HepG2 (cell line): Measurements from ENCODE around the gene EEF1AKMT1. TPM values are rescaled to one million over a fixed set of nuclear protein-coding genes. Genes with fewer than 3 reads are reported as not detected.
A peak's percentile ranks its signal among the peaks of the same experiment; 100 is the strongest.

ENCODE experiments used
- ATAC-seq: fragments of 200-7000 bp; cut with Tn5 transposase; 3 replicates; pipeline ENCODE4 v1.9.1; 2020; ENCODE audit warnings: mild to moderate bottlenecking, moderate library complexity
- BruUV-seq: library from RNA; stranded (reverse); fragments of 400-500 nt; replicated peaks from 2 replicates; lab custom pipeline; 2021; lab: Mats Ljungman, UMichigan
- CTCF ChIA-PET: fragments of 300-600 bp; formaldehyde crosslinking; extraction: SDS; loops from one replicate; lab custom pipeline; 2021; ENCODE audit warnings: low total read pairs, inconsistent platforms, low intra/inter-chr PET ratio; lab: Yijun Ruan, JAX
- POLR2A ChIA-PET: fragments of 350-600 bp; sonication (Branson Sonifier 250); formaldehyde crosslinking; loops from one replicate; lab custom pipeline; 2020; ENCODE audit warnings: antibody characterized with exemption, inconsistent platforms; lab: Yijun Ruan, JAX
- DNase-seq: peaks from one replicate; pipeline ENCODE4 v3.0.0-alpha.2; 2015; ENCODE audit warnings: low spot score
- FAIRE-seq: peaks from 3 replicates; lab custom pipeline; 2011; peaks lifted over from hg19 to GRCh38; lab: Jason Lieb, UNC
- H2AFZ ChIP-seq: one replicate; pipeline ENCODE4 v1.6.1; 2011; ENCODE audit warnings: low read length, inconsistent platforms
- H3K27ac ChIP-seq: fragments of 300-600 bp; 3 replicates; pipeline ENCODE4 v1.8.0; 2011; ENCODE audit warnings: mixed run types, mild to moderate bottlenecking, mixed read lengths, low read length, inconsistent platforms; ENCODE audit not compliant: insufficient read depth; ENCODE audit errors: extremely low read length
- H3K27me3 ChIP-seq, 2 experiments: fragments of 200-600 bp in 1 of 2; 2 replicates in 1 of 2; 3 replicates in 1 of 2; pipeline versions ENCODE4 v1.6.0 to v1.8.0; 2011; ENCODE audit warnings: low read length in 2 of 2, mild to moderate bottlenecking in 2 of 2, moderate library complexity in 2 of 2, inconsistent platforms in 1 of 2; ENCODE audit not compliant: insufficient read depth in 2 of 2, control insufficient read depth in 1 of 2
- H3K36me3 ChIP-seq, 2 experiments: fragments of 200-600 bp in 1 of 2; replicated peaks in 1 of 2; 2 replicates in 1 of 2; 3 replicates in 1 of 2; pipeline versions ENCODE4 v1.5.1 to v1.8.0; 2011; ENCODE audit warnings: low read length in 2 of 2, inconsistent platforms in 1 of 2; ENCODE audit not compliant: insufficient read depth in 2 of 2, control insufficient read depth in 1 of 2
- H3K4me1 ChIP-seq: 2 replicates; pipeline ENCODE4 v1.5.1; 2012; ENCODE audit warnings: low read length, inconsistent platforms; ENCODE audit not compliant: insufficient read depth
- H3K4me2 ChIP-seq: 2 replicates; pipeline ENCODE4 v1.6.0; 2011; ENCODE audit warnings: low read depth, low read length, inconsistent platforms
- H3K4me3 ChIP-seq, 3 experiments: fragments of 200-600 bp in 1 of 3; sonication (generic), shearing (Covaris generic) in 1 of 3; replicated peaks in 1 of 3; 2 replicates each; pipeline ENCODE4 v1.5.1; 2011 to 2016; ENCODE audit warnings: low read length in 3 of 3, inconsistent platforms in 2 of 3, low read depth in 2 of 3, mild to moderate bottlenecking in 2 of 3, control low read depth in 1 of 3, mixed read lengths in 1 of 3; ENCODE audit not compliant: insufficient read depth in 1 of 3
- H3K79me2 ChIP-seq: one replicate; pipeline ENCODE4 v1.6.1; 2011; ENCODE audit warnings: low read length, inconsistent platforms; ENCODE audit not compliant: insufficient read depth
- H3K9ac ChIP-seq: 2 replicates; pipeline ENCODE4 v1.6.0; 2011; ENCODE audit warnings: mild to moderate bottlenecking, low read depth, low read length, inconsistent platforms; ENCODE audit not compliant: insufficient read depth
- H3K9me3 ChIP-seq: 2 replicates; pipeline ENCODE4 v1.5.1; 2012; ENCODE audit warnings: mild to moderate bottlenecking, low read length
- H4K20me1 ChIP-seq: 2 replicates; pipeline ENCODE4 v1.6.0; 2011; ENCODE audit warnings: inconsistent platforms, mild to moderate bottlenecking, low read length, moderate library complexity; ENCODE audit not compliant: insufficient read depth
- GATA4 ChIP-seq: sonication (generic); IDR thresholded peaks from 2 replicates; pipeline ENCODE4 v1.6.1; 2016; ENCODE audit warnings: antibody characterized with exemption, low read depth, borderline replicate concordance
- HIVEP1 ChIP-seq: sonication (generic); formaldehyde crosslinking; IDR thresholded peaks from 2 replicates; pipeline ENCODE4 v1.4.0; 2020; ENCODE audit warnings: mild to moderate bottlenecking, missing genetic modification reagents
- HNF4A ChIP-seq: sonication (generic); formaldehyde crosslinking; IDR thresholded peaks from 2 replicates; pipeline ENCODE4 v1.4.0; 2020; ENCODE audit warnings: missing genetic modification reagents
- HNRNPL ChIP-seq: fragments of 200-400 bp; formaldehyde crosslinking; IDR thresholded peaks from 2 replicates; pipeline ENCODE4 v1.6.1; 2017; ENCODE audit warnings: mild to moderate bottlenecking, low read depth, low read length
- SALL1 ChIP-seq: sonication (generic); formaldehyde crosslinking; IDR thresholded peaks from 2 replicates; pipeline ENCODE4 v1.8.0; 2022; ENCODE audit warnings: mild to moderate bottlenecking, missing genetic modification reagents
- TBX2 ChIP-seq: sonication (generic); formaldehyde crosslinking; IDR thresholded peaks from 2 replicates; pipeline ENCODE4 v1.5.0; 2020; ENCODE audit warnings: missing genetic modification reagents, mild to moderate bottlenecking, borderline replicate concordance
- ZFP91 ChIP-seq: sonication (generic); formaldehyde crosslinking; IDR thresholded peaks from 2 replicates; pipeline ENCODE4 v1.9.0; 2022; ENCODE audit warnings: missing genetic modification reagents, mild to moderate bottlenecking, borderline replicate concordance
- ZFX ChIP-seq: sonication (generic); formaldehyde crosslinking; IDR thresholded peaks from 2 replicates; pipeline ENCODE4 v1.4.0; 2020; ENCODE audit warnings: mild to moderate bottlenecking, low read depth, missing genetic modification reagents, moderate library complexity
- ZFY ChIP-seq: sonication (generic); formaldehyde crosslinking; IDR thresholded peaks from 2 replicates; pipeline ENCODE4 v1.4.0; 2020; ENCODE audit warnings: missing genetic modification reagents
- ZNF281 ChIP-seq: sonication (generic); formaldehyde crosslinking; IDR thresholded peaks from 2 replicates; pipeline ENCODE4 v1.4.0; 2020; ENCODE audit warnings: missing genetic modification reagents, borderline replicate concordance
- ZNF619 ChIP-seq: sonication (generic); formaldehyde crosslinking; IDR thresholded peaks from 2 replicates; pipeline ENCODE4 v1.4.0; 2020; ENCODE audit warnings: mild to moderate bottlenecking, missing genetic modification reagents
- ZNF737 ChIP-seq: sonication (generic); formaldehyde crosslinking; IDR thresholded peaks from 2 replicates; pipeline ENCODE4 v1.5.0; 2020; ENCODE audit warnings: missing genetic modification reagents, mild to moderate bottlenecking, borderline replicate concordance
- ZNF83 ChIP-seq: sonication (generic); formaldehyde crosslinking; IDR thresholded peaks from 2 replicates; pipeline ENCODE4 v1.4.0; 2020; ENCODE audit warnings: missing genetic modification reagents, mild to moderate bottlenecking, borderline replicate concordance
- WGBS: methylation state at CpG from one replicate; pipeline ENCODE4 v1.1.6; 2017; ENCODE audit warnings: low lambda C conversion rate; 5-methylcytosine and 5-hydroxymethylcytosine counted together
- in situ Hi-C: cut with HindIII; loops from 2 replicates; pipeline ENCODE4 v1.10.0; 2017; ENCODE audit warnings: low pct_unique_long_range_greater_than_20kb; ENCODE audit not compliant: extremely low pct_ligation_motif_present
- intact Hi-C: fragments of 100-400 bp; cut with micrococcal nuclease; formaldehyde crosslinking; loops from one replicate; pipeline ENCODE4 v1.10.0; 2022; ENCODE audit not compliant: unreplicated experiment
- polyA plus RNA-seq, 8 experiments: library from polyadenylated mRNA; depleted of rRNA in 3 of 8; stranded (reverse) in 7 of 8; unstranded in 1 of 8; fragments of >200 nt; fragmentation: Illumina TruSeq in 4 of 8; extraction: Trizol in 4 of 8; gene quantifications; 2 replicates each; pipeline versions ENCODE4 v1.2.1 to v1.2.3, GENCODE V29; 2011 to 2016; ENCODE audit warnings: low read depth in 4 of 8, missing spikeins in 1 of 8, mixed read lengths in 1 of 8; ENCODE audit not compliant: insufficient read depth in 1 of 8
- total RNA-seq, 5 experiments: library from RNA; depleted of rRNA; stranded (reverse); fragments of >200 nt; fragmentation: Illumina TruSeq; extraction: Trizol; gene quantifications; 2 replicates each; pipeline ENCODE4 v1.2.3, GENCODE V29; 2016; ENCODE audit warnings: low read depth in 1 of 5
- TF ChIP-seq, protein P1 (sequence below): sonication (generic); formaldehyde crosslinking; IDR thresholded peaks from 2 replicates; pipeline ENCODE4 v1.4.0; 2020; ENCODE audit warnings: missing genetic modification reagents; ENCODE audit errors: not compliant biosample characterization

EEF1AKMT1 gene
- total and polyA plus RNA-seq, 2 of the 13 experiments (the other 11 are each of a cell fraction or from before 2014, with no cell fraction given) = 6.0 to 16.1 TPM

GRCh38 chr13:20717581-20718542 is 55.9 kb downstream of the EEF1AKMT1 start:
- in situ Hi-C loops = no loop called here
- H3K27ac ChIP-seq = no peak overlapping the region
- CTCF ChIA-PET = no interaction called here
- FAIRE-seq = no peak
- no peaks in the 10 kb centered on the region for H3K79me2 ChIP-seq
- no TSS peak for BruUV-seq
- peak overlapping the region in 2 of 3 experiments; percentile 30 to 41; a peak in 3 of 6 replicates for H3K4me3 ChIP-seq
- H2AFZ ChIP-seq = no peak overlapping the region
- DNase-seq = no peak
- ATAC-seq = peak; percentile 68
- POLR2A ChIA-PET = no interaction called here
- 65% methylated on average over 35 of the region's 44 CpGs for WGBS
- H4K20me1 ChIP-seq = no peaks in the 10 kb centered on the region
- intact Hi-C loops = no loop called here
- H3K9ac ChIP-seq = no peak overlapping the region
- H3K27me3 ChIP-seq = no peaks in the 10 kb centered on the region; a peak in 1 of 5 replicates
- H3K9me3 ChIP-seq = no peaks in the 10 kb centered on the region
- H3K4me2 ChIP-seq = peak overlapping the region; percentile 67
- H3K36me3 ChIP-seq = no peaks in the 10 kb centered on the region
- peaks cover 52% of the 10 kb centered on the region for H3K4me1 ChIP-seq
- TF ChIP-seq HNRNPL (0 out of 2 replicates have a peak, but pooled peaks have one; percentile 2), ZFX (CRISPR knock-in tag) (peak; percentile 43; the same call in 1 of the 2 replicates), GATA4 (no peak), ZNF83 (CRISPR knock-in tag) (no peak), ZNF619 (no peak), ZNF281 (CRISPR knock-in tag) (peak; percentile 36; the same call in 1 of the 2 replicates), TBX2 (CRISPR knock-in tag) (peak; percentile 42; the same call in 1 of the 2 replicates), ZFY (CRISPR knock-in tag) (peak; percentile 38; the same call in 1 of the 2 replicates), ZNF737 (CRISPR knock-in tag) (no peak), ZFP91 (CRISPR knock-in tag) (peak; percentile 25; the same call in 1 of the 2 replicates), SALL1 (CRISPR knock-in tag) (peak; percentile 26; the same call in 1 of the 2 replicates), HIVEP1 (CRISPR knock-in tag) (0 out of 2 replicates have a peak, but pooled peaks have one; percentile 28), HNF4A (CRISPR knock-in tag) (peak; percentile 45)
- TF ChIP-seq, protein P1, sequence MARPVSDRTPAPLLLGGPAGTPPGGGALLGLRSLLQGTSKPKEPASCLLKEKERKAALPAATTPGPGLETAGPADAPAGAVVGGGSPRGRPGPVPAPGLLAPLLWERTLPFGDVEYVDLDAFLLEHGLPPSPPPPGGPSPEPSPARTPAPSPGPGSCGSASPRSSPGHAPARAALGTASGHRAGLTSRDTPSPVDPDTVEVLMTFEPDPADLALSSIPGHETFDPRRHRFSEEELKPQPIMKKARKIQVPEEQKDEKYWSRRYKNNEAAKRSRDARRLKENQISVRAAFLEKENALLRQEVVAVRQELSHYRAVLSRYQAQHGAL (CRISPR knock-in tag) = no peak
